HT-29 (cell line): ENCODE data around the gene IER3IP1. TPM values are rescaled to one million over a fixed set of nuclear protein-coding genes. Genes with fewer than 3 reads are reported as not detected.
"Not testable (repeated sequence)": the region's sequence is repeated elsewhere in the genome, so short reads cannot be mapped to it uniquely, and the experiment has no call there.

Source experiments
- DNase-seq: peaks from one replicate; pipeline ENCODE4 v3.0.0-alpha.2; 2015; ENCODE audit warnings: low spot score
- total RNA-seq: library from RNA; depleted of rRNA; stranded (reverse); fragments of >200 nt; shearing (Covaris generic); gene quantifications from 2 replicates; pipeline ENCODE4 v1.2.3, GENCODE V29; 2014

Gene IER3IP1
- total RNA-seq, 1 experiment from 2014 or later = 18.9 TPM

- DNase-seq = no peak
Observed at GRCh38 chr18:47160256-47160655, 15.9 kb downstream of the IER3IP1 start.

DNA sequence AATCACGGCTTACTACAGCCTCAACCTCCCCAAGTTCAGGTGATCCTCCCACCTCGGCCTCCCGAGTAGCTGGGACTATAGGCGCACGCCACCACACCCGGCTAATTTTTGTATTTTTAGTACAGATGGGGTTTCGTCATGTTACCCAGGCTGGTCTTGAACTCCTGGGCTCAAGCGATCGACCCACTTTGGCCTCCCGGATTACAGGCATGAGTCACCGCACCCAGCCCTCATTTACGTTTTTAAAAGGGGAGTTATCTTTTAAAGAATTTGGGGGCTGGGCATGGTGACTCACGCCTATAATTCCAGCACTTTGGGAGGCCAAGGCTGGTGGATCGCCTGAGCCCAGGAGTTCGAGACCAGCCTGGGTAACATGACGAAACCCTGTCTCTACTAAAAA is 17.8 kb downstream of the IER3IP1 start:
- not testable (repeated sequence) for DNase-seq

DNA sequence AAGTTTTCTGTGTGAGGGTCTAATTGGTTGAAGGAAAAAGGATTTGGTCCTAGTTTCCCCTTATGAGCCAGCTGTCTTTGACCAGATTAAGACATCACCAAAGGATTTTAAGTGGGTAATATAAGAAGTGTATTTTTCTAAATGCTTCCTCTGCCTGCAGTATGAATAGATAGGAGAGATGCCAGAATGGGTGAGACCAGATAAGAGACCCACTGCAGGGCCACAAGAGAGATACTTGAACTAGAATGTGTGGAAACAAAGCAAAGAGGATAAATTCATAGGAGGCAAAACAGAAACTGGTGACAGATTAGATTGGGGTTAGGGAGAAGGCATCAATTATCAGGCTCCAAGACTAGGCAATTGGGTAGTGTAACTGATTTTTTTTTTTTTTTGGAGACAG is 24.7 kb downstream of the IER3IP1 start:
- no peak for DNase-seq

- peak; percentile 1 for DNase-seq
Observed at GRCh38 chr18:47150824-47151366, 25.3 kb downstream of the IER3IP1 start.

- peak; percentile 65 for DNase-seq
Observed at GRCh38 chr18:47150029-47150823, 25.9 kb downstream of the IER3IP1 start, which contains the start of gene HDHD2. Gene HDHD2, minus strand, starts transcription at chr18:47150500. Its CDS starts 14,061 bp downstream, at chr18:47136439.

GRCh38 chr18:47149457-47150028 is 26.6 kb downstream of the IER3IP1 start:
- peak; percentile 25 for DNase-seq

DNA sequence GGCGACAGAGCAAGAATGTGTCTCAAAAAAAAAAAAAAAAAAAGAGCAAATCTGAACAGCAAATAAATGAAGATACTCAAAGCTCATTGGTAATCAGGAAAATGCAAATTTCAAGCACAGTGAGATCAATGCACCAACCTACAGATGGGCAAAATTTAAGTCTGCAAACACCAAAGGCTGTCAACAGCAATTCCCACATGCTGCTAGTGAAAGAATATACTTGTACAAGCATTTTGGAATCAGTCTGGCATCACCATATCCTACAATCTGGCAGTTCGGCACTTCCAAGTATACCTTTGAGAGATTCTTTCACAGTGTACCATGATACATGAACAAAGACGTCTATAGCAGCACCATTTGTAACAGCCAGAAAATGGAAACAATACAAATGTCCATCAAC is 30.0 kb downstream of the IER3IP1 start:
- no peak for DNase-seq

GRCh38 chr18:47143899-47144485 is 32.2 kb downstream of the IER3IP1 start:
- DNase-seq = no peak

DNA sequence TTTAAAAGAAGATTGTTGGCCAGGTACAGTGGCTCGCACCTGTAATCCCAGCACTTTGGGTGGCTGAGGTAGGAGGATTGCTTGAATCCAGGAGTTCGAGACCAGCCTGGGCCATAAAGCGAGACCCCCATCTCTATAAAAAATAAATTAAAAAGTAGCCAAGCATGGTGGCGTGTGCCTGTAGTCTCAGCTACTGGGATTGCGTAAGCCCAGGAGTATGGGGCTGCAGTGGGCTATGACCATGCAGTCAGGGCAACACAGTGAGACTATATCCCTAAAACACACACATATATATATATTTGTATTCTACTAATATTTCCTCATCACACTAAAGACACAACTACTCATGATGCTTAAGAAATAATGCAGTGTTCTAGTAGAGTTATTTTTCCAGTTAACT is 33.0 kb downstream of the IER3IP1 start:
- DNase-seq = no peak

DNA sequence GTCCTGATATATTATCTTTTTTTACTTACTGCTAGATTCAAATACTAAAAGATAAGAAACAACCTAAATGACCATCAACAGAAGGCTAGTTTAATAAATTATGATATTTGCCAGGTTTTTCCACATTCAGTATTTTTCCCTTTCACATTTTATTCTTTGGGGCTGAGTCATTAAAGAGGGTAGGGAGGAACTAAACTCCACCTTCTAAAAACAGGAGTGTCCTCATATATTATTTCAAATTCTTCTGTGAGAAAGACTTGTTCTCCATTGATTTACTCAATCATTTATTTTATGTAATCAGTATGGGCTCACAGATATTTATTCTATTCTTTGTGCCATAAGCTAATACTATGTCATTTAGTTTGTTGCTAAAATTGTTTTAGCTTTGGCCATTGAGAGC is 34.9 kb downstream of the IER3IP1 start:
- no peak for DNase-seq

- no peak for DNase-seq
Observed at GRCh38 chr18:47121146-47121545, 55.0 kb downstream of the IER3IP1 start.

DNA sequence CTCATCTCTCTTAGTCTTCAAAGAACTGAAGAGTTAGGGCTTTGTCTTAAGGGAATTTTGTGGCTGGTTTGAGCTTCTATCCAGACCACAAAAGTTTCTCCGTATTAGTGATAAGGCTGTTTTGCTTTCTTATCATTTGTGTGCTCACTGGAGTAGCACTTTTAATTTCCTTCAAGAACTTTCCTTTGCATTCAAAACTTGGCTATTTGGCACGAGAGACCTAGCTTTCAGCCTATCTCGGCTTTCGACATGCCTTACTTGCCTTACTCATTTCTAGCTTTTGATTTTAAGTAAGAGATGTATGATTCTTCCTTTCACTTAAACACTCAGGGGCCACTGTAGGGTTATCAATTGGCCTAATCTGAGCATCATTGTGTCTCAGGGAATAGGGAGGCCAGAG is 55.7 kb downstream of the IER3IP1 start:
- no peak for DNase-seq

- DNase-seq = no peak
Observed at GRCh38 chr18:47118981-47119380, 57.2 kb downstream of the IER3IP1 start.

GRCh38 chr18:47115205-47115604 is 61.0 kb downstream of the IER3IP1 start:
- no peak for DNase-seq

DNA sequence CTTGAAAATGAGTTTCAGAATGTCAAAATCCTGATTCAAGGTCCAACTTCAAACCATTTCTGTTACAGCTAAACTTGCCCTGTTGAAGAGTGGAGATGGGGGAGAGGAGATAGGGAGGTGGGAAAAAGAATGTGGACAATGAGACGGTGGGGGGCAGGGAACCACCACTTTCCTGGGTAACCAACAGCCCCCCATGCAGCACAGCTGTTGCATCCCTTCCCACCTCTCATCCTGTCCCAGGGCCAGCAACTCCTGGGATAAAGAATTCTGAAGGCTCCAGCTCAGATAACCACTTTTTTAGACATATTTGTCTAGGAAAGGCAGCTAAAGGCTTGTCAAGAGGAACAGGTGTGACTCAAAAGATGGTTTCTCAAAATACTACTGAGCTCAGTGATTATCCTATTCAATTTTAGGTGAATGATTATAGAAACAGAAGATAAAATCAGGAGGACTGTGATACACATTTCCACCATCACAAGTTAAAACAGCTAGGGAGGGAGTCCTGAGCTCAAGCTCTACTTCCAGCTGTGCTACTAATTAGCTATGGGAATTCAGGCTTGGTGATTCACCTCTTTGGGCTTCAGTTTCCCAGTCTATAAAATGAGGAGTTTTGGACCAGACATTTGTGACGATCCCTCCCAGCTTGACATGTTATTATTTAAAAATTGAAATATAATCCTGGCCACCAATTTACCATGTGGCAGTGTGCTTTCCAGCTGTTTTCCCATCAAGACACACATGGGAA is 62.2 kb downstream of the IER3IP1 start:
- DNase-seq = no peak

- DNase-seq = no peak
Observed at GRCh38 chr18:47110492-47111274, 65.5 kb downstream of the IER3IP1 start.

DNA sequence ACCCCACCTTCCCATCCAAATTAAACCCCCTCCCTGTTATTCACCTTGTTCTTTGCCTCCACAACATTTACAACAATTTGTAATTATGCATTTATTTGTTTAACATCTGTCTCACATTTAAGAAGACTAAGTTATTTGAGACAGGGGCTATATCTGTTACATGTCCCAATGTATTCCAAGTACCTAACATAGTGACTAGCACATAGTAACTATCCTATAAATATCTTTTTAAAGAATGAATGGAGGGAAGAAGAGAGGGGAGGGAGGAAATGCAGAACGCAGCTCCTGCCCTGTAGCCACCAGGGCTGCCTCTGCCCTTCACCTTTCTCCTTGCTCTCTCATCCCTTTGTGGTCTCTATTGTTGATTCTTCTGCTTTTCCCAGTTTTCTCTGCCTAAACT is 66.4 kb downstream of the IER3IP1 start:
- DNase-seq = no peak

- DNase-seq = no peak
Observed at GRCh38 chr18:47108998-47109405, 67.2 kb downstream of the IER3IP1 start.

DNA sequence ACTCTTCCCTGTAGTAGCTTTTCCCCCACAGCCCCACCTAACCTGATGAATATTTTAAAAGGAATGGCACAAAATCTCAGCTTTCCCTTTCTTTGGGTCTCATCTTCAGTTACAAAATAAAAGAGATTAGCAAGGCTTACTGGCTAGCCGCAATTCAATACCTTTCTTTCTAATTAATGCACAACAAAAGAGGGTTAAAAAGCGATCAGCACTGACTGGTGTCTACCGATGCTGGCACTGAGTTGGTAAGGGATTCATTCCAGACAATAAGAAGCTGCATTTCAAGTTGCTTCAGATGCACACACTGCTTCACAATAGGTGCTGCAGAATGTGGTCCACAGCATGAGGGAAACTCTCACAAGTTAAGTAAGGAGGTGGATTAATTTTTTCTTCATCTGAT is 67.8 kb downstream of the IER3IP1 start:
- no peak for DNase-seq
